Activated CD8-positive, alpha-beta T cell treated with anti-CD3 and anti-CD28 coated beads, Interleukin-2, amount 10 ng/mL, durations not matched to agents 7 days and 5 days (primary cell): Measurements from ENCODE around the gene ASB17. TPM values are rescaled to one million over a fixed set of nuclear protein-coding genes. Genes with fewer than 3 reads are reported as not detected.

Source experiments
- ATAC-seq: fragments of 150-1000 bp; cut with Tn5 transposase; one replicate; pipeline ENCODE4 v1.10.0; 2021; ENCODE audit warnings: moderate library complexity
- CTCF ChIA-PET: fragments of 350-600 bp; sonication (Branson Sonifier 250); formaldehyde crosslinking; loops from one replicate; lab custom pipeline; 2021; ENCODE audit warnings: antibody characterized with exemption; lab: Charles Lee
- POLR2A ChIA-PET: fragments of 350-600 bp; sonication (Branson Sonifier 250); formaldehyde crosslinking; loops from one replicate; lab custom pipeline; 2021; ENCODE audit warnings: antibody characterized with exemption; lab: Charles Lee
- DNase-seq: peaks from one replicate; pipeline ENCODE4 v3.0.0-alpha.2; 2020
- H3K27ac Mint-ChIP-seq: one replicate; pipeline ENCODE4 v1.8.0; 2021; ENCODE audit warnings: mild to moderate bottlenecking, mixed read lengths
- H3K27me3 Mint-ChIP-seq: one replicate; pipeline ENCODE4 v1.8.0; 2021; ENCODE audit warnings: low read depth, mixed read lengths
- H3K36me3 Mint-ChIP-seq: one replicate; pipeline ENCODE4 v1.8.0; 2021; ENCODE audit warnings: low read depth, mixed read lengths
- H3K4me1 Mint-ChIP-seq: one replicate; pipeline ENCODE4 v1.8.0; 2021; ENCODE audit warnings: low read depth, mixed read lengths
- H3K4me3 Mint-ChIP-seq: one replicate; pipeline ENCODE4 v1.8.0; 2021; ENCODE audit warnings: mild to moderate bottlenecking, mixed read lengths
- H3K9me3 Mint-ChIP-seq: one replicate; pipeline ENCODE4 v1.8.0; 2022; ENCODE audit warnings: mixed read lengths; ENCODE audit not compliant: insufficient read depth
- total RNA-seq, 2 experiments: library from RNA; stranded (reverse); gene quantifications; one replicate each; pipeline ENCODE4 v1.2.3, GENCODE V29; 2021

The ASB17 gene
- total RNA-seq, 2 experiments from 2014 or later, result not detected

DNA sequence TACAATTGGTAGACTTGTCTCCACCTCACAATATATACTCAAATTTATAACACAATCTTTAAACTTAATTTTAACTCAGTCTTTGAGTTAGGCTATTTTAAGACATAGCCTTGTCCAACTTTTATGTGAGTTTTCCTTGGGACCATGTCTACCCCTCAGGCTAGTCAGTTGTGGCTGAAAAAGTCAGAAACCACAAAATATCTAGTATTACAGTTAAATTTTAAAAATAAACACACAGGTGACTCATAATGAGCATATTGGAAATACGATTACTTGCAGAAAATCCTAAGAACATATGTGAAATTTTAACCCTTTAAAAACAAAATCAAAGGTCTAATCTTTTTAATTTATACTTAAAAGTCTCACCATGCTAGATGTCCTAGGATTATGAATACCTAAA lies 4.8 kb upstream of the ASB17 start:
- POLR2A ChIA-PET, result no interaction called here
- Mint-ChIP-seq H3K36me3 (no peaks in the 10 kb centered on the region), H3K27me3 (peaks cover 2% of the 10 kb centered on the region), H3K9me3 (no peaks in the 10 kb centered on the region), H3K4me1 (no peaks in the 10 kb centered on the region), H3K4me3 (no peak overlapping the region), H3K27ac (no peak overlapping the region)
- DNase-seq (no peak), ATAC-seq (no peak)
- CTCF ChIA-PET, result no interaction called here

DNA sequence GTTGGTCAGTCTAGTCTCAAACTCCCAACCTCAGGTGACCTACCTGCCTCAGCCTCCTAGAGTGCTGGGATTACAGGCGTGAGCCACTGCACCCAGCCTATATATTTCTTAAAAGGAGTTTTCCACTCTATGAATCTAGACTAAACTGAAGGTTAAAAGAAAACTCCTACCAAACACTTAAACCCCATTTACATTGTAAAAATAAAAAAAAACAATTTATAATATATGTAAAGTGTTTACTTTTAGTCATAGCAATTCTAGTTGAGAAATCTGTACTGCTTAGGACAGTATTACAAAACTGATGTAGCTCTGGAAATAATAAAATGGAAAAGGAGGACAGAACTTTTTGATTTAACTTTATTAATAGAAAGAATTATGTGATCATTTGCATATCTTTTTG lies 9.5 kb downstream of the ASB17 start:
- Mint-ChIP-seq H3K4me3 (no peak overlapping the region), H3K27me3 (no peaks in the 10 kb centered on the region), H3K4me1 (no peaks in the 10 kb centered on the region), H3K27ac (no peak overlapping the region), H3K36me3 (no peaks in the 10 kb centered on the region), H3K9me3 (no peaks in the 10 kb centered on the region)
- CTCF ChIA-PET, result no interaction called here
- POLR2A ChIA-PET, result no interaction called here
- DNase-seq (no peak), ATAC-seq (no peak)

DNA sequence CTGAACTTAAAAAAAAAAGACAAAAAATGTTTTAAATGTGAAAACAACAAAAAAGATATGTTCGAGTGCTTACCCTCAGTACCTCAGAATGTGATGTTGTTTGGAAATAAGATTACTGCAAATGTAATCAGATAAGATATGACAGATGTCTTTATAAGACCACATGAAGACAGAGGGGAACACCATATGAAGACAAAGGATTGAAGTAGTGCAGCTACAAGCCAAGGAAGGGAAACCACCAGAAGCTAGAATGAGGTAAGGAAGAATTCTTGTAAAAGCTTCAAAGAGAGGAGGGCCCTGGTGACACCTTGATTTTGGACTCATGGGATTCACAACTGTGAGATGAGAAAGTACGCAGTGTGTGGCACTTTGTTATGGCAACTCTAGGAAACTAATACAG lies 15.4 kb downstream of the ASB17 start:
- DNase-seq (no peak), ATAC-seq (no peak)
- H3K27ac Mint-ChIP-seq, result no peak overlapping the region
- H3K4me3 Mint-ChIP-seq, result no peak overlapping the region
- H3K27me3 Mint-ChIP-seq, result no peaks in the 10 kb centered on the region
- CTCF ChIA-PET, result interaction anchor here (1.6 kb wide), 1 partner anchor 12 kb away, joined by 3 read pairs; no protein-coding TSS in a partner anchor
- no peaks in the 10 kb centered on the region for H3K4me1 Mint-ChIP-seq
- no peaks in the 10 kb centered on the region for H3K9me3 Mint-ChIP-seq
- POLR2A ChIA-PET, result no interaction called here
- H3K36me3 Mint-ChIP-seq, result no peaks in the 10 kb centered on the region

DNA sequence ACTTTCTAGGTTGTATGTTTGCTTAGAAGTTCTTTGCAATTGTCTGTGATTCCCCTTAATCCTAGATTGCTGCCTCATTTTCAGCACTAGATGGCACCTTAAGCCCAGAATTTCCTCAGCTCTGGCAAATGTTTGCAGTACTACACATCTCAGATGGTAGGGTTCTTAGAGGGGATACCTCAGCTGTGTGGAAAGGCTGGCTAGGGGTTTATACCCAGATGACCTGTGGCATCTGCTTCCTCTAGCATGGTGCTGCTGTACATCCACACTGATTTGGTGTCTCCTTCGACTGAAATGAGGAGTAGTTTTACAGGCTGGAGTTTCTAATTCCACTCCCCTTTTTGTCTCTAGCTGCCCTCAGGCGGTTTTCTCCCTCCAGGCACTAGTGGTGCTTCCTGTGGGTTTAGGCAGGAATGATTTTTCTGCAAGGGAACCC lies 23.5 kb downstream of the ASB17 start:
- ChIA-PET POLR2A (no interaction called here), CTCF (no interaction called here)
- no peaks in the 10 kb centered on the region for H3K4me1 Mint-ChIP-seq
- H3K9me3 Mint-ChIP-seq, result no peaks in the 10 kb centered on the region
- DNase-seq (no peak), ATAC-seq (no peak)
- no peaks in the 10 kb centered on the region for H3K27me3 Mint-ChIP-seq
- H3K27ac Mint-ChIP-seq, result no peak overlapping the region
- no peak overlapping the region for H3K4me3 Mint-ChIP-seq
- H3K36me3 Mint-ChIP-seq, result no peaks in the 10 kb centered on the region

DNA sequence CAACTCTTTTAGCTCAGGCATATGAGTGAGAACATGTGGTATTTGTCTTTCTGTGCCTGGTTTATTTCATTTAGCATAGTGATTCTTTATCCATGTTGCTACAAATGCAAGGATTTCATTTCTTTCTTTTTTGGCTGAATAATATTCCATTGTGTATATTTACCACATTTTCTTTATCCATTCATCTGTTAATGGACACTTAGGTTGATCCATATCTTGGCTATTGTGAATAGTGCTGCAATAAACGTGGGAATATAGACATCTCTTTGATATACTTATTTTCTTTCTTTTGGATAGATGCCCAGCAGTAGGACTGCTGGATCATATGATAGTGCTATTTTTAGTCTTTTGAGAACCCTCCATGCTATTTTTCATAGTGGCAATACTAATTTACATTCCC lies 30.8 kb downstream of the ASB17 start:
- DNase-seq (no peak), ATAC-seq (no peak)
- H3K36me3 Mint-ChIP-seq, result no peaks in the 10 kb centered on the region
- peaks cover 2% of the 10 kb centered on the region for H3K27me3 Mint-ChIP-seq
- H3K9me3 Mint-ChIP-seq, result no peaks in the 10 kb centered on the region
- no peak overlapping the region for H3K27ac Mint-ChIP-seq
- no peak overlapping the region for H3K4me3 Mint-ChIP-seq
- CTCF ChIA-PET, result no interaction called here
- POLR2A ChIA-PET, result no interaction called here
- H3K4me1 Mint-ChIP-seq, result no peaks in the 10 kb centered on the region

DNA sequence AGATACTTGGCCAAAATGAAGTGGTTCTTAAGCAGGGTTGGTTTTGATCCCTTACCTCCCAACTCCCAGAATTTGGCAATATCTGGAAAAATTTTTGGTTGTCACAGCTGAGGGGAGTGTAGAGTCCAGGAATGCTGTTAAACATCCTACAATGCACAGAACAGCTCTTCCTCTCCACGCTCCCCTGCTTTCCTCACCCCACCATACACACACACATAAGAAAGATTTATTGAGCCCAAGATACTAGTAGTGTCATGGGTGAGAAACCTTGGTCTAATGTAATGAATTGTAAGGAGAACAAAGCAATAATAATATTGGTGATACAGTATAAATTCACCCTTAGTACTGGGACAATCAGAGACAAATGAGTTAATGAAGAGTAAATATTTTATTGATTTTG lies 47.8 kb downstream of the ASB17 start:
- Mint-ChIP-seq H3K36me3 (no peaks in the 10 kb centered on the region), H3K27ac (no peak overlapping the region), H3K4me1 (no peaks in the 10 kb centered on the region), H3K4me3 (no peak overlapping the region), H3K27me3 (no peaks in the 10 kb centered on the region), H3K9me3 (no peaks in the 10 kb centered on the region)
- ATAC-seq (no peak), DNase-seq (no peak)
- ChIA-PET POLR2A (no interaction called here), CTCF (no interaction called here)

DNA sequence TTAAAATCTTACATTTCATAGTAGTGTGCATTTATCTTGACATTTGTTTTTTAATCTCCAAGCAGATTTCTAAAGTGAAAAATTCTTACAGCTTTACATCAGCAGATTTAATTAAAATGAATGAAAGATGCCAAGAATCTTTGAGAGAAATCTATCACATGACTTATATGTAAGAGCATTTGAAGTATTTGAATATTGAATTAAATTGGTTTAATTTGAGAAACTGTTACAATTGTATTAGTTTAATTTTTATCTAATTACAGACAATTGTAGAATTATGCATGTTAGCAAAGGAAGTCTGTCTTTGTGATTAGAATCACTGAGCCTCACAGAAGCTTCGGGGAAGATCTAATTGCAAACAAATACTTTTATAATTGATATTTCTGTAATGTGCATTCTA lies 52.2 kb downstream of the ASB17 start:
- no peak for DNase-seq
- ATAC-seq, result no peak
- no peak overlapping the region for H3K27ac Mint-ChIP-seq
- CTCF ChIA-PET, result no interaction called here
- H3K4me1 Mint-ChIP-seq, result no peaks in the 10 kb centered on the region
- POLR2A ChIA-PET, result no interaction called here
- no peak overlapping the region for H3K4me3 Mint-ChIP-seq
- H3K27me3 Mint-ChIP-seq, result no peaks in the 10 kb centered on the region
- H3K9me3 Mint-ChIP-seq, result no peaks in the 10 kb centered on the region
- no peaks in the 10 kb centered on the region for H3K36me3 Mint-ChIP-seq

DNA sequence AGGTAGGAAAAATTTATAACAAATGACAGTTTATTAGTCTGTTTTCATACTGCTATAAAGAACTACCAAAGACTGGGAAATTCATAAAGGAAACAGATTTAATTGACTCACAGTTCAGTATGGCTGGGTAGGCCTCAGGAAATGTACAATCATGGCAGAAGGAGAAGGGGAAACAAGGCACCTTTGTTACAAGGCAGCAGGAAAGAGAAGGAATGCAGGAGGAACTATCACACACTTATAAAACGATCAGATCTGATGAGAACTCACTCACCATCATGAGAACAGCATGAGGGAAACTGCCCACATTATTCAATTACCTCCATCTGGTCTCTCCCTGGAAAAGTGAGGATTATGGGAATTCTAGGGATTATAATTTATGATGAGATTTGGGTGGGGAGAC lies 61.3 kb downstream of the ASB17 start:
- H3K4me1 Mint-ChIP-seq, result no peaks in the 10 kb centered on the region
- ATAC-seq (no peak), DNase-seq (no peak)
- H3K36me3 Mint-ChIP-seq, result no peaks in the 10 kb centered on the region
- H3K27me3 Mint-ChIP-seq, result no peaks in the 10 kb centered on the region
- ChIA-PET CTCF (no interaction called here), POLR2A (no interaction called here)
- H3K27ac Mint-ChIP-seq, result no peak overlapping the region
- no peak overlapping the region for H3K4me3 Mint-ChIP-seq
- no peaks in the 10 kb centered on the region for H3K9me3 Mint-ChIP-seq

Other genes with a start within 250 kb of the ASB17 start
- gene ACADM, start 207.7 kb downstream of the ASB17 start, total RNA-seq, result 10 to 100 TPM; 44.7 to 52.1 TPM
- 10 to 100 TPM; 91.7 to 97.2 TPM for gene RABGGTB, start 146.1 kb downstream of the ASB17 start, total RNA-seq
- under 1 TPM; 0.21 to 0.34 TPM for gene MSH4, start 135.5 kb downstream of the ASB17 start, total RNA-seq
- gene ST6GALNAC3, start 142.3 kb upstream of the ASB17 start, total RNA-seq, result under 1 TPM in 1 of 2 experiments, not detected in 1; 0.50 TPM